ENCODE data around the gene ICAM1. TPM values are rescaled to one million over a fixed set of nuclear protein-coding genes. Genes with fewer than 3 reads are reported as not detected.

ICAM1 gene
- total RNA-seq, 3 donors from 2014 or later, result 25.6 to 48.5 (median 39.5) TPM

- Mint-ChIP-seq H3K36me3 (ENCODE audit: insufficient read depth) (peaks cover 22% of the 10 kb centered on the region), H3K9me3 (no peaks in the 10 kb centered on the region), H3K4me3 (peak within 1 kb of the TSS; percentile 93), H3K27me3 (ENCODE audit: low read depth) (no peaks in the 10 kb centered on the region), H3K4me1 (ENCODE audit: low read depth) (peaks cover 11% of the 10 kb centered on the region)
- ATAC-seq, result peak; percentile 90 to 92
- peak; percentile 92 for DNase-seq
These were observed 44.7 kb downstream of the ICAM1 start, which contains the start of gene FDX2 for GRCh38 chr19:10315335-10316214. Gene FDX2, minus strand, starts transcription at chr19:10316015. Its CDS starts 19 bp downstream, at chr19:10315996.

- Mint-ChIP-seq H3K4me1 (ENCODE audit: low read depth) (peaks cover 11% of the 10 kb centered on the region), H3K4me3 (peak overlapping the region; percentile 93), H3K9me3 (no peaks in the 10 kb centered on the region), H3K36me3 (ENCODE audit: insufficient read depth) (peaks cover 22% of the 10 kb centered on the region), H3K27me3 (ENCODE audit: low read depth) (no peaks in the 10 kb centered on the region)
- no peak for DNase-seq
- peak in 1 of 2 donors; percentile 6 for ATAC-seq
These were observed 45.5 kb downstream of the ICAM1 start for GRCh38 chr19:10316229-10317044.

DNA sequence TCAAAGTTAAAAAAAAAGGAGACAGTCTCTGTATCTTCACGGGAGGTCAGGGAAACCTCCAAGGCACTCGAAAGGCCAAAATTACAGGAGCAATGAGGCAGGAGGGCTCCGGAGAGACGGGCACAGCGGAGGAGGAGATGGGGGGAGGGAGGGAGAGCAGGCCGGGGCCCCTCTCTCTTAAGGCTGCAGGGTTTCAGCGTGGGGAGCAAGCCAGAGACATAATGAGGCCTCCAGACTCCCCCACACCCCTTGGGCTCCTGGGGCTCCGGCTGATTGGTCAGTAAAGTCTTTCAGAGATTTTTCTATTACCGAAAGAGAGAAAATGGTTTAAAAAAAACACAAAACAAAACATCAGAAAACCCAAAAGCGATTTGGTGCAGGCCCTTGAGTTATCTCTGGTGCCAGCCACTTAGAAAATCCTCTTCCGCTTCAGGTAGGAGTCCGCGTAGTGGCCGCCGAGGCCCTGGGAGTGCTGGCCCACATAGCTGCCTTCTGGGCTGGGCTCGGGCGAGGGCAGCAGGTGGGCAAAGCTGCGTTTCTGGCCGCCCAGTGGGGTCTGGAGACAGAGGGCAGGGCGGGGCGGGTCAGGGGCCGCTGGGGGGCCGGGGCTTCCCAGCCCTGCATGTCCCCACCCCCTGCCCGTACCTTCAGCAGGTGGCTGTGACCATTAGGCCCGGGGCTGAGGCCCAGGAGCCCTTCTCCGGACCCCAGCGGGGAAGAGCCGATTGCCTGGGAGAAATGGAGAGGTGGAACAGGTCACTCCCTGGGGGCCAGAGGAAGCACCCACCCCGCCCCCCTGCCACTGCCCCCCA lies 46.3 kb downstream of the ICAM1 start:
- H3K4me1 Mint-ChIP-seq (ENCODE audit: low read depth), result peaks cover 11% of the 10 kb centered on the region
- H3K4me3 Mint-ChIP-seq, result peak overlapping the region; percentile 16
- DNase-seq (no peak), ATAC-seq (no peak)
- H3K27me3 Mint-ChIP-seq (ENCODE audit: low read depth), result no peaks in the 10 kb centered on the region
- peaks cover 29% of the 10 kb centered on the region for H3K36me3 Mint-ChIP-seq (ENCODE audit: insufficient read depth)
- H3K9me3 Mint-ChIP-seq, result no peaks in the 10 kb centered on the region

DNA sequence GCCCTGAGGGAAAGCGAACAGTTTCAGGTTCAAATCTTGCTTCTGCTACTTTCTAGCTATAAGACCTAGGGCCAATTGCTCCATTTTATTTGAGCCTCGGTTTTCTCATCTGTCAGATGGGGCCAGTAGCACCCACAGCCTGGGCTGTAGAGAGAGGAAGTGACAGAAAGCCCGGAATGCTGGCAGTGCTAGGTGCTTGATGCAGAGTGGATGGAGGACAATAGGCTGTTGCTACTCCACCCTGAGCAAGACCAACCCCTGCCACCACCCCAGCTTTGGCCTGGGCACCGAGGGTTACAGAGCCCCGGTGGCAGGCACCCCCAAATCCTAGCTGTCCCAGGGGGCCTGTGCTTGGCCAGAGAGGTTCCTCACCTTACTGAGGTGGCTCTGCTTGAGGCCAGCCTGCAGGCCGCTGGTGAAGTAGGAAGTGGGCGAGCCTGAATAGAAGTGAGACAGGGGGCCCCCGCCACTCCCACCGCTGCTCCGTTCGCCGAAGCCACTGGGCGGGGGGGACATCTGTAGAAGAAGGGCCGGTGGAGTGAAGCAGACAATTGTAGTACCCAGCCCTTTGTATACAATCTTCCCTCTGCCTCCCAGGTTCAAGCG lies 47.0 kb downstream of the ICAM1 start:
- DNase-seq (no peak), ATAC-seq (no peak)
- Mint-ChIP-seq H3K4me1 (ENCODE audit: low read depth) (peaks cover 11% of the 10 kb centered on the region), H3K4me3 (no peak overlapping the region), H3K36me3 (ENCODE audit: insufficient read depth) (peaks cover 29% of the 10 kb centered on the region), H3K9me3 (no peaks in the 10 kb centered on the region), H3K27me3 (ENCODE audit: low read depth) (no peaks in the 10 kb centered on the region)

GRCh38 chr19:10318807-10319682 lies 48.1 kb downstream of the ICAM1 start:
- Mint-ChIP-seq H3K27me3 (ENCODE audit: low read depth) (no peaks in the 10 kb centered on the region), H3K4me3 (no peak overlapping the region), H3K9me3 (no peaks in the 10 kb centered on the region), H3K4me1 (ENCODE audit: low read depth) (peaks cover 11% of the 10 kb centered on the region), H3K36me3 (ENCODE audit: insufficient read depth) (peaks cover 26% of the 10 kb centered on the region)
- ATAC-seq (no peak), DNase-seq (no peak)

DNA sequence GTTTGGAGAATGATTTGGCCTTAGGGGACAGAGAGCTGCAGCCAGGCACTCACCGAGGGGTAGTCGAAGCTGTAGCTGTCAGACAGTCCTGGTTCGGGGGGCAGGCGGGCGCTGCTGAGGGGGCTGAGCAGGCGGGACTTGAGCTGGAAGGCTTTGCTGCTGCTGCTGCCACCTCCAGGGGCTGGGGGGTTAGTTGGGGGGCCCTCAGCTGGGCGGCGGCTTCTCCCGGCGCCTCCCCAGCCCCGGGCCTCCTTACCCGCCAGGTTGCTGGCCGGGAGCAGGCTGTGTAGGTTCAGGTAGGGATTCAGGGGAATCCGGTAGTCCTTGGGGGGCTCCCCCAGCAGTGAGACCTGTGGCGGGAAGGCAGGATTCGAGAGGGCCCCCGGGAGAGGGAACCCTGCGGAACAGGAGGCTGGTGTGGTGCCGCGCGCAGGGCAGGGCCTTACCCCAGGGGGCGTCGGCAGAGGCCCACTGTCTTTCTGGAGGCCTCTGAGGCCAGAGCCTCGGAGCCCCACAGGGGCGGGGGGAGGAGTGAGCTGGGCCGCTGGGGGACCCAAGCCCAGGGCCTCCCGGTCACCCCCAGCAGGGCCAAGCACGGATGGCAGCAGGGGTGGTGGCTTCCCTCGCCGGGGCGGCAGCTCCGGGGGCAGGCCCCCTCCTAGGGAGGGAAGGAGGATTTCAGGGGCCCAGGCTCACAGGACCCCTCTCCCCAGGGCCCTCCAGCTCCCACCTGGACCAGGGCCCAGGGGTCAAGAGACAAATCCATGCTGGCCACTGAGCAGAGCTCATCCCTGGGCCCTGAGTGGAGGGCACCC lies 49.9 kb downstream of the ICAM1 start:
- ATAC-seq, result no peak
- no peak for DNase-seq
- peaks cover 6% of the 10 kb centered on the region for H3K4me1 Mint-ChIP-seq (ENCODE audit: low read depth)
- no peaks in the 10 kb centered on the region for H3K9me3 Mint-ChIP-seq
- no peaks in the 10 kb centered on the region for H3K27me3 Mint-ChIP-seq (ENCODE audit: low read depth)
- peaks cover 26% of the 10 kb centered on the region for H3K36me3 Mint-ChIP-seq (ENCODE audit: insufficient read depth)
- H3K4me3 Mint-ChIP-seq, result no peak overlapping the region

- DNase-seq (no peak), ATAC-seq (no peak)
- Mint-ChIP-seq H3K9me3 (no peaks in the 10 kb centered on the region), H3K27me3 (ENCODE audit: low read depth) (no peaks in the 10 kb centered on the region), H3K36me3 (ENCODE audit: insufficient read depth) (peaks cover 21% of the 10 kb centered on the region), H3K4me1 (ENCODE audit: low read depth) (peaks cover 1% of the 10 kb centered on the region), H3K4me3 (no peak overlapping the region)
These were observed 50.5 kb downstream of the ICAM1 start for GRCh38 chr19:10321417-10321797.

GRCh38 chr19:10321874-10322835 lies 51.2 kb downstream of the ICAM1 start:
- no peak for ATAC-seq
- no peaks in the 10 kb centered on the region for H3K27me3 Mint-ChIP-seq (ENCODE audit: low read depth)
- no peak overlapping the region for H3K4me3 Mint-ChIP-seq
- peaks cover 19% of the 10 kb centered on the region for H3K36me3 Mint-ChIP-seq (ENCODE audit: insufficient read depth)
- DNase-seq, result no peak
- H3K9me3 Mint-ChIP-seq, result no peaks in the 10 kb centered on the region
- no peaks in the 10 kb centered on the region for H3K4me1 Mint-ChIP-seq (ENCODE audit: low read depth)

- Mint-ChIP-seq H3K36me3 (ENCODE audit: insufficient read depth) (peaks cover 13% of the 10 kb centered on the region), H3K4me3 (no peak overlapping the region), H3K4me1 (ENCODE audit: low read depth) (no peaks in the 10 kb centered on the region), H3K9me3 (no peaks in the 10 kb centered on the region), H3K27me3 (ENCODE audit: low read depth) (no peaks in the 10 kb centered on the region)
- ATAC-seq, result no peak
- no peak for DNase-seq
These were observed 54.8 kb downstream of the ICAM1 start for GRCh38 chr19:10325732-10326131.

- Mint-ChIP-seq H3K4me3 (no peak overlapping the region), H3K4me1 (ENCODE audit: low read depth) (peaks cover 12% of the 10 kb centered on the region), H3K27me3 (ENCODE audit: low read depth) (no peaks in the 10 kb centered on the region), H3K9me3 (no peaks in the 10 kb centered on the region), H3K36me3 (ENCODE audit: insufficient read depth) (peaks cover 9% of the 10 kb centered on the region)
- ATAC-seq (no peak), DNase-seq (no peak)
These were observed 56.9 kb downstream of the ICAM1 start for GRCh38 chr19:10327793-10328192.

- Mint-ChIP-seq H3K9me3 (no peaks in the 10 kb centered on the region), H3K27me3 (ENCODE audit: low read depth) (no peaks in the 10 kb centered on the region), H3K4me3 (no peak overlapping the region), H3K4me1 (ENCODE audit: low read depth) (peaks cover 16% of the 10 kb centered on the region), H3K36me3 (ENCODE audit: insufficient read depth) (peaks cover 9% of the 10 kb centered on the region)
- DNase-seq (no peak), ATAC-seq (no peak)
These were observed 57.9 kb downstream of the ICAM1 start for GRCh38 chr19:10328558-10329429.

All from activated T-cell treated with anti-CD3 and anti-CD28 coated beads, Interleukin-2, amount 50 U/mL, for 4 hours (primary cell).